ENCODE measurements around the gene ZNF771.

- TF ChIP-seq CTCF (IDR thresholded peaks at IDR 0.05) = no peak
- no peak for TF ChIP-seq POLR2A (IDR thresholded peaks at IDR 0.05)
Observed at GRCh38 chr16:30377050-30377811, 30.2 kb upstream of the ZNF771 start.

All from transverse colon (tissue), 3 donors.